Uterus (tissue), 4 donors: ENCODE data around the gene ZNF441. TPM values are rescaled to one million over a fixed set of nuclear protein-coding genes. Genes with fewer than 3 reads are reported as not detected.

Experiments used
- DNase-seq, 2 donors: peaks; one replicate each; pipeline ENCODE4 v3.0.0-alpha.2; 2019 to 2020
- H3K27ac ChIP-seq, 2 donors: fragments of 200-600 bp; sonication (generic); 1 replicate in 1 of 2; 2 replicates in 1 of 2; pipeline ENCODE4 v1.5.1; 2016 to 2018
- H3K27me3 ChIP-seq, 2 donors: fragments of 200-600 bp; sonication (generic); one replicate each; pipeline ENCODE4 v1.5.1; 2018 to 2019; ENCODE audit warnings: control low read depth in 1 of 2
- H3K36me3 ChIP-seq, 2 donors: fragments of 200-600 bp; sonication (generic); one replicate each; pipeline ENCODE4 v1.5.1; 2019; ENCODE audit warnings: control low read depth in 1 of 2
- H3K4me1 ChIP-seq, 2 donors: fragments of 200-600 bp; sonication (generic); one replicate each; pipeline ENCODE4 v1.5.1; 2018 to 2019; ENCODE audit warnings: control low read depth in 1 of 2
- H3K4me3 ChIP-seq, 2 donors: fragments of 200-600 bp; sonication (generic); 1 replicate in 1 of 2; 2 replicates in 1 of 2; pipeline ENCODE4 v1.5.1; 2018 to 2019; ENCODE audit warnings: mild to moderate bottlenecking in 1 of 2
- H3K9me3 ChIP-seq, 2 donors: fragments of 200-600 bp; sonication (generic); one replicate each; pipeline ENCODE4 v1.5.1; 2019; ENCODE audit warnings: control low read depth in 1 of 2
- CTCF ChIP-seq, 4 experiments: fragments of 200-600 bp in 2 of 4; fragments of 450-650 bp in 2 of 4; sonication (generic) in 2 of 4; IDR thresholded peaks; one replicate each; pipeline ENCODE4 v1.5.1; 2016 to 2019; ENCODE audit warnings: antibody characterized with exemption in 4 of 4, mild to moderate bottlenecking in 2 of 4, moderate library complexity in 1 of 4
- POLR2A ChIP-seq, 2 donors: fragments of 450-650 bp; IDR thresholded peaks; one replicate each; pipeline ENCODE4 v1.6.1; 2016; ENCODE audit warnings: antibody characterized with exemption in 2 of 2, mild to moderate bottlenecking in 1 of 2, moderate library complexity in 1 of 2
- intact Hi-C: fragments of 100-400 bp; cut with DNase I; formaldehyde crosslinking; loops from one replicate; pipeline ENCODE4 v1.15.1; 2023; ENCODE audit warnings: low total_unique reads
- total RNA-seq, 4 donors: library from RNA; depleted of rRNA in 3 of 4; stranded (reverse); fragments of >200 nt in 3 of 4; gene quantifications; one replicate each; pipeline versions ENCODE4 v1.1.0 to v1.2.4, GENCODE V29; 2014 to 2023
- donor health status: DM: yes; HTN: yes; CAD: no.

ZNF441 gene
- total RNA-seq, 4 donors from 2014 or later, result 8.5 to 25.6 (median 19.8) TPM

- Histone ChIP-seq H3K4me3 (no peak overlapping the region), H3K4me1 (no peaks in the 10 kb centered on the region), H3K9me3 (peaks cover 0 to 6% of the 10 kb centered on the region in 2 donors), H3K27me3 (no peaks in the 10 kb centered on the region), H3K27ac (no peak overlapping the region), H3K36me3 (no peaks in the 10 kb centered on the region)
- intact Hi-C loops, result no loop called here
- no peak for DNase-seq
- TF ChIP-seq POLR2A (IDR thresholded peaks at IDR 0.05) (no peak), CTCF (IDR thresholded peaks at IDR 0.05) (no peak)
Observed at GRCh38 chr19:11792942-11793341, 26.1 kb downstream of the ZNF441 start.

- TF ChIP-seq CTCF (IDR thresholded peaks at IDR 0.05) (peak; percentile 84 to 93 (median 88)), POLR2A (IDR thresholded peaks at IDR 0.05) (no peak)
- peak; percentile 81 to 89 for DNase-seq
- no peaks in the 10 kb centered on the region for H3K4me1 ChIP-seq
- intact Hi-C loops, result loop anchor here (5.0 kb wide), 1 partner anchor 190 kb away; no protein-coding TSS in a partner anchor
- H3K4me3 ChIP-seq, result peak overlapping the region in 1 of 2 donors; percentile 41
- H3K9me3 ChIP-seq, result no peaks in the 10 kb centered on the region
- H3K27me3 ChIP-seq, result no peaks in the 10 kb centered on the region
- H3K36me3 ChIP-seq, result no peaks in the 10 kb centered on the region
- H3K27ac ChIP-seq, result peak overlapping the region in 1 of 2 donors; percentile 67
Observed at GRCh38 chr19:11797491-11797890, 30.7 kb downstream of the ZNF441 start.

GRCh38 chr19:11798391-11799330 lies 31.9 kb downstream of the ZNF441 start, which contains the start of gene ZNF491:
Gene ZNF491, plus strand, starts transcription at chr19:11798523. Its CDS starts 7,431 bp downstream, at chr19:11805954.
- intact Hi-C loops, result loop anchor here (5.0 kb wide), 1 partner anchor 189 kb away; no protein-coding TSS in a partner anchor
- peak within 1 kb of the TSS; percentile 67 to 76 for H3K27ac ChIP-seq
- H3K4me1 ChIP-seq, result no peaks in the 10 kb centered on the region
- peak; percentile 87 to 91 for DNase-seq
- TF ChIP-seq CTCF (IDR thresholded peaks at IDR 0.05) (peak in 3 of 4 experiments; percentile 22 to 32 (median 23)), POLR2A (IDR thresholded peaks at IDR 0.05) (peak; percentile 60 to 79)
- peak within 1 kb of the TSS; percentile 41 to 69 for H3K4me3 ChIP-seq
- H3K36me3 ChIP-seq, result no peaks in the 10 kb centered on the region
- no peaks in the 10 kb centered on the region for H3K27me3 ChIP-seq
- no peaks in the 10 kb centered on the region for H3K9me3 ChIP-seq

- intact Hi-C loops, result no loop called here
- no peak overlapping the region for H3K27ac ChIP-seq
- H3K4me3 ChIP-seq, result no peak overlapping the region
- H3K27me3 ChIP-seq, result no peaks in the 10 kb centered on the region
- H3K9me3 ChIP-seq, result peaks cover 0 to 25% of the 10 kb centered on the region in 2 donors
- no peaks in the 10 kb centered on the region for H3K36me3 ChIP-seq
- H3K4me1 ChIP-seq, result no peaks in the 10 kb centered on the region
- TF ChIP-seq CTCF (IDR thresholded peaks at IDR 0.05) (no peak), POLR2A (IDR thresholded peaks at IDR 0.05) (no peak)
- no peak for DNase-seq
Observed at GRCh38 chr19:11806354-11807098, 39.7 kb downstream of the ZNF441 start.
